ENCODE measurements around the gene TMED3.

DNA sequence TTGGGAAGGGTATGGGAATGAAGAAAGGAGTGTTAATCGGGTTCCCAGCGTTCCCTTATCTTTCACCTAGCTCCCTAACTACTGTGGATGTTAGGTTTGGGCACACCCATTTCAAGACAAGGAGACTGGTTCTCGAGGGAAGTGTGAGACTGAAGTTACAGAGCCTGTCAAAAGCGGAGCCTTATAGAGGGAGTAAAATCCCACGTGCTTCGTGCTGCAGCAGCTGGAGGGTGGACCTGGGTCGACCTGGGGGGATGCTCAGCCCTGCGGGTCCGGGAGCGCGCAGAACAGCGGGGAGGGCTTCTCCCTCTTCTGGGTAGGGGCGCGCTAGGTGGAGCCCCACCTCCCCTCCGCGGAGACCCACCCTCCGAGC lies 314 bp upstream of the TMED3 start:
- TF ChIP-seq GATA2 (IDR thresholded peaks at IDR 0.05; ENCODE audit: insufficient read depth, insufficient read length, low read depth, low read length) (no peak), POLR2A (IDR thresholded peaks at IDR 0.05; ENCODE audit: low read depth, low read length) (no peak), JUN (IDR thresholded peaks at IDR 0.05; ENCODE audit: borderline replicate concordance, insufficient read depth, insufficient read length, low read depth) (no peak), POLR2AphosphoS5 (IDR thresholded peaks at IDR 0.05; ENCODE audit: insufficient read depth, low read depth, low read length) (no peak), EZH2 (IDR thresholded peaks at IDR 0.05; ENCODE audit: borderline replicate concordance, low read depth, low read length, severe bottlenecking) (no peak), FOS (IDR thresholded peaks at IDR 0.05; ENCODE audit: borderline replicate concordance, insufficient read depth, low read length) (no peak)
- TF ChIP-seq, protein P1, sequence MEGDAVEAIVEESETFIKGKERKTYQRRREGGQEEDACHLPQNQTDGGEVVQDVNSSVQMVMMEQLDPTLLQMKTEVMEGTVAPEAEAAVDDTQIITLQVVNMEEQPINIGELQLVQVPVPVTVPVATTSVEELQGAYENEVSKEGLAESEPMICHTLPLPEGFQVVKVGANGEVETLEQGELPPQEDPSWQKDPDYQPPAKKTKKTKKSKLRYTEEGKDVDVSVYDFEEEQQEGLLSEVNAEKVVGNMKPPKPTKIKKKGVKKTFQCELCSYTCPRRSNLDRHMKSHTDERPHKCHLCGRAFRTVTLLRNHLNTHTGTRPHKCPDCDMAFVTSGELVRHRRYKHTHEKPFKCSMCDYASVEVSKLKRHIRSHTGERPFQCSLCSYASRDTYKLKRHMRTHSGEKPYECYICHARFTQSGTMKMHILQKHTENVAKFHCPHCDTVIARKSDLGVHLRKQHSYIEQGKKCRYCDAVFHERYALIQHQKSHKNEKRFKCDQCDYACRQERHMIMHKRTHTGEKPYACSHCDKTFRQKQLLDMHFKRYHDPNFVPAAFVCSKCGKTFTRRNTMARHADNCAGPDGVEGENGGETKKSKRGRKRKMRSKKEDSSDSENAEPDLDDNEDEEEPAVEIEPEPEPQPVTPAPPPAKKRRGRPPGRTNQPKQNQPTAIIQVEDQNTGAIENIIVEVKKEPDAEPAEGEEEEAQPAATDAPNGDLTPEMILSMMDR (IDR thresholded peaks at IDR 0.05; ENCODE audit: extremely low read depth in 1 of 2, insufficient read depth in 1 of 2, low read depth in 1 of 2, low read length in 2 of 2), result no peak
